Keratinocyte (primary cell): ENCODE measurements around the gene NVL. TPM values are rescaled to one million over a fixed set of nuclear protein-coding genes. Genes with fewer than 3 reads are reported as not detected.

Experiments used
- DNase-seq: peaks from one replicate; pipeline ENCODE4 v3.0.0-alpha.2; 2011; ENCODE audit warnings: low read depth, missing footprints, low spot score
- FAIRE-seq: peaks from 2 replicates; lab custom pipeline; 2011; peaks lifted over from hg19 to GRCh38; lab: Jason Lieb, UNC
- H2AFZ ChIP-seq: 2 replicates; pipeline ENCODE4 v1.6.0; 2012; ENCODE audit warnings: low read length, control low read depth, inconsistent platforms; ENCODE audit not compliant: control insufficient read depth
- H3K27ac ChIP-seq: 2 replicates; pipeline ENCODE4 v1.5.1; 2011; ENCODE audit warnings: low read length; ENCODE audit not compliant: control insufficient read depth, insufficient read depth
- H3K27me3 ChIP-seq: 3 replicates; pipeline ENCODE4 v1.6.0; 2011; ENCODE audit warnings: low read length; ENCODE audit not compliant: control insufficient read depth, insufficient read depth; ENCODE audit errors: extremely low read depth
- H3K36me3 ChIP-seq, 2 experiments: 2 replicates in 1 of 2; 3 replicates in 1 of 2; pipeline ENCODE4 v1.5.1; 2011; ENCODE audit warnings: low read length in 2 of 2, mild to moderate bottlenecking in 1 of 2; ENCODE audit not compliant: control insufficient read depth in 2 of 2, insufficient read depth in 2 of 2; ENCODE audit errors: extremely low read depth in 1 of 2
- H3K4me1 ChIP-seq: 3 replicates; pipeline ENCODE4 v1.5.1; 2011; ENCODE audit warnings: low read length; ENCODE audit not compliant: control insufficient read depth, insufficient read depth; ENCODE audit errors: extremely low read depth
- H3K4me2 ChIP-seq: 3 replicates; pipeline ENCODE4 v1.6.0; 2011; ENCODE audit warnings: low read depth, low read length; ENCODE audit not compliant: control insufficient read depth, insufficient read depth; ENCODE audit errors: extremely low read depth
- H3K4me3 ChIP-seq, 3 experiments: fragments of 200-600 bp in 1 of 3; sonication (generic) in 1 of 3; 2 replicates in 2 of 3; 3 replicates in 1 of 3; pipeline ENCODE4 v1.5.1; 2011 to 2016; ENCODE audit warnings: low read length in 3 of 3, mild to moderate bottlenecking in 3 of 3, control low read depth in 2 of 3, inconsistent platforms in 1 of 3, low read depth in 1 of 3, mixed read lengths in 1 of 3, mixed run types in 1 of 3, moderate library complexity in 1 of 3; ENCODE audit not compliant: control insufficient read depth in 2 of 3, insufficient read depth in 2 of 3; ENCODE audit errors: extremely low read depth in 1 of 3
- H3K79me2 ChIP-seq: 2 replicates; pipeline ENCODE4 v1.6.0; 2012; ENCODE audit warnings: low read length; ENCODE audit not compliant: control insufficient read depth, insufficient read depth
- H3K9ac ChIP-seq: 3 replicates; pipeline ENCODE4 v1.6.0; 2011; ENCODE audit warnings: low read length; ENCODE audit not compliant: control insufficient read depth, insufficient read depth; ENCODE audit errors: extremely low read depth
- H3K9me1 ChIP-seq: 3 replicates; pipeline ENCODE4 v1.6.0; 2011; ENCODE audit warnings: low read length; ENCODE audit not compliant: control insufficient read depth, insufficient read depth; ENCODE audit errors: extremely low read depth
- H3K9me3 ChIP-seq: 2 replicates; pipeline ENCODE4 v1.5.1; 2012; ENCODE audit warnings: low read depth, low read length; ENCODE audit not compliant: control insufficient read depth
- H4K20me1 ChIP-seq: 3 replicates; pipeline ENCODE4 v1.6.0; 2011; ENCODE audit warnings: low read length; ENCODE audit not compliant: control insufficient read depth, insufficient read depth; ENCODE audit errors: extremely low read depth
- CTCF ChIP-seq, 3 experiments: IDR thresholded peaks in 1 of 3; conservative IDR thresholded peaks in 1 of 3; optimal IDR thresholded peaks in 1 of 3; 2 replicates in 2 of 3; 3 replicates in 1 of 3; pipeline versions ENCODE3 to v1.5.1; 2011; ENCODE audit warnings: low read length in 3 of 3, mild to moderate bottlenecking in 3 of 3, moderate library complexity in 2 of 3, control low read depth in 1 of 3, inconsistent platforms in 1 of 3; ENCODE audit not compliant: insufficient read depth in 2 of 3; ENCODE audit errors: extremely low read depth in 1 of 3
- EZH2 ChIP-seq: IDR thresholded peaks from one replicate; pipeline ENCODE4 v1.6.1; 2012; ENCODE audit warnings: inconsistent platforms, mild to moderate bottlenecking, low read length, moderate library complexity
- dilution Hi-C: fragments of 300-500 bp; cut with MboI; formaldehyde crosslinking; loops from one replicate; pipeline ENCODE4 v1.7.0; 2020; ENCODE audit warnings: low sequenced_read_pairs; ENCODE audit not compliant: extremely low pct_ligation_motif_present
- polyA plus RNA-seq, 5 experiments: library from polyadenylated mRNA; depleted of rRNA in 3 of 5; stranded (reverse) in 3 of 5; stranded (forward) in 1 of 5; unstranded in 1 of 5; fragments of >200 nt; gene quantifications; 1 replicate in 1 of 5; 2 replicates in 3 of 5; 3 replicates in 1 of 5; pipeline versions ENCODE4 v1.2.1 to v1.2.3, GENCODE V29; 2011 to 2012; ENCODE audit warnings: missing spikeins in 2 of 5, low read depth in 1 of 5, low replicate concordance in 1 of 5

NVL gene
- polyA plus RNA-seq, 1 donor (not counting 4 experiments of a cell fraction or from before 2014, with no cell fraction given), result 24.9 TPM

GRCh38 chr1:224226849-224227502 is 103.0 kb downstream of the NVL start:
- no peak overlapping the region for H3K27ac ChIP-seq

GRCh38 chr1:224223819-224224714 is 105.9 kb downstream of the NVL start:
- TF ChIP-seq CTCF (optimal IDR thresholded peaks at IDR 0.05 in 1 of 3, IDR thresholded peaks at IDR 0.05 in 1 of 3, conservative IDR thresholded peaks at IDR 0.05 in 1 of 3; ENCODE audit: extremely low read depth in 1 of 3, insufficient read depth in 2 of 3, low read length in 3 of 3) (no peak), EZH2 (no peak)
- Histone ChIP-seq H3K4me3 (no peak overlapping the region), H3K27me3 (no peaks in the 10 kb centered on the region), H3K36me3 (peaks cover 3 to 8% of the 10 kb centered on the region in 2 experiments), H2AFZ (no peak overlapping the region), H3K27ac (no peak overlapping the region), H4K20me1 (no peaks in the 10 kb centered on the region), H3K79me2 (no peaks in the 10 kb centered on the region), H3K4me1 (peaks cover 15% of the 10 kb centered on the region), H3K9ac (no peak overlapping the region), H3K4me2 (no peak overlapping the region), H3K9me3 (no peaks in the 10 kb centered on the region), H3K9me1 (no peaks in the 10 kb centered on the region)
- FAIRE-seq (no peak), DNase-seq (no peak)
- dilution Hi-C loops, result no loop called here

More at GRCh38 chr1:224226849-224227502, 103.0 kb downstream of the NVL start:
- Histone ChIP-seq H3K27me3 (no peaks in the 10 kb centered on the region), H3K9ac (no peak overlapping the region), H3K36me3 (peaks cover 8 to 10% of the 10 kb centered on the region in 2 experiments), H3K4me1 (peaks cover 6% of the 10 kb centered on the region), H3K4me3 (no peak overlapping the region), H3K9me3 (no peaks in the 10 kb centered on the region), H2AFZ (no peak overlapping the region), H4K20me1 (no peaks in the 10 kb centered on the region), H3K79me2 (no peaks in the 10 kb centered on the region), H3K4me2 (no peak overlapping the region), H3K9me1 (no peaks in the 10 kb centered on the region)
- dilution Hi-C loops, result no loop called here
- DNase-seq (no peak), FAIRE-seq (no peak)
- TF ChIP-seq CTCF (optimal IDR thresholded peaks at IDR 0.05 in 1 of 3, IDR thresholded peaks at IDR 0.05 in 1 of 3, conservative IDR thresholded peaks at IDR 0.05 in 1 of 3; ENCODE audit: extremely low read depth in 1 of 3, insufficient read depth in 2 of 3, low read length in 3 of 3) (no peak), EZH2 (no peak)
